HG03045 (cell line): Measurements from ENCODE around the gene QSOX1.
"Not testable (repeated sequence)": the region's sequence is repeated elsewhere in the genome, so short reads cannot be mapped to it uniquely, and the experiment has no call there.

ENCODE experiments used
- ATAC-seq: cut with Tn5 transposase; IDR thresholded peaks from one replicate; pipeline ENCODE4 v1.9.1; 2021; ENCODE audit warnings: mild to moderate bottlenecking, moderate library complexity; ENCODE audit not compliant: unreplicated experiment

The QSOX1 gene, protein sequence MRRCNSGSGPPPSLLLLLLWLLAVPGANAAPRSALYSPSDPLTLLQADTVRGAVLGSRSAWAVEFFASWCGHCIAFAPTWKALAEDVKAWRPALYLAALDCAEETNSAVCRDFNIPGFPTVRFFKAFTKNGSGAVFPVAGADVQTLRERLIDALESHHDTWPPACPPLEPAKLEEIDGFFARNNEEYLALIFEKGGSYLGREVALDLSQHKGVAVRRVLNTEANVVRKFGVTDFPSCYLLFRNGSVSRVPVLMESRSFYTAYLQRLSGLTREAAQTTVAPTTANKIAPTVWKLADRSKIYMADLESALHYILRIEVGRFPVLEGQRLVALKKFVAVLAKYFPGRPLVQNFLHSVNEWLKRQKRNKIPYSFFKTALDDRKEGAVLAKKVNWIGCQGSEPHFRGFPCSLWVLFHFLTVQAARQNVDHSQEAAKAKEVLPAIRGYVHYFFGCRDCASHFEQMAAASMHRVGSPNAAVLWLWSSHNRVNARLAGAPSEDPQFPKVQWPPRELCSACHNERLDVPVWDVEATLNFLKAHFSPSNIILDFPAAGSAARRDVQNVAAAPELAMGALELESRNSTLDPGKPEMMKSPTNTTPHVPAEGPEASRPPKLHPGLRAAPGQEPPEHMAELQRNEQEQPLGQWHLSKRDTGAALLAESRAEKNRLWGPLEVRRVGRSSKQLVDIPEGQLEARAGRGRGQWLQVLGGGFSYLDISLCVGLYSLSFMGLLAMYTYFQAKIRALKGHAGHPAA

GRCh38 chr1:180154325-180155181 is at the start of gene QSOX1:
Gene QSOX1 (plus strand): TSS chr1:180154869. CDS start chr1:180154908, 39 bp downstream.
- ATAC-seq, result peak; percentile 91

- no peak for ATAC-seq
Measured at GRCh38 chr1:180112091-180112490, 42.6 kb upstream of the QSOX1 start.

DNA sequence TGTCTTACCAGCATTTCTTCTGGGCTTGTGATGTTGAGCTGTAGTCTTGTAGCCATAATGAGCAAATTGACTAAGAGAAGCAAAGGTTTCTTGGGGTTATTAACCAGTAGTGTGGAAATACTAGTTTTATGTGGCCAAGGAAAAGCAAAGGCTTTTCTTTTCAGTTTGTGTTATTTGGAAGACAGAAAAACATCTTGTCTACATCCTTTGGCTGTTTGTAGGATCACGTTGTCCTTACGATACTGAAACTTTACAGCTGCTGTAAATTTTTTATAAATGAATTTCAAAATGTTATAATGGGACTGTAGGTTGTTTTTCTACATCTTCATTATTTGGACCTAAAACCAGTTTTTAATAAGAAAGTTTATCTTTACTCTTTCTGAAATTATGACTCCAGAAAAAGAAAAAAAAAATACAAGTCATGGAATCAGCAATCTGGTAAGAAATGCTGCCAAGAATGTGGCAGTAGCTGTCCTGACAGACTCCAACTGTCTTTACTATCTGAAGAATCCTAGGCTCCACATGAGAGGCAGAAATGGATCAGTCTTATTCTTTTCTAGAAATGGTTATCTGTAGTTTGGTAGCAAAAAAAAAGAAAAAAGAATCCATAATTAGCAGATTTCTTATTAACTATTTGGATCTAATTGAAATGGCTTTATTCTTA is 41.6 kb upstream of the QSOX1 start:
- ATAC-seq, result no peak

DNA sequence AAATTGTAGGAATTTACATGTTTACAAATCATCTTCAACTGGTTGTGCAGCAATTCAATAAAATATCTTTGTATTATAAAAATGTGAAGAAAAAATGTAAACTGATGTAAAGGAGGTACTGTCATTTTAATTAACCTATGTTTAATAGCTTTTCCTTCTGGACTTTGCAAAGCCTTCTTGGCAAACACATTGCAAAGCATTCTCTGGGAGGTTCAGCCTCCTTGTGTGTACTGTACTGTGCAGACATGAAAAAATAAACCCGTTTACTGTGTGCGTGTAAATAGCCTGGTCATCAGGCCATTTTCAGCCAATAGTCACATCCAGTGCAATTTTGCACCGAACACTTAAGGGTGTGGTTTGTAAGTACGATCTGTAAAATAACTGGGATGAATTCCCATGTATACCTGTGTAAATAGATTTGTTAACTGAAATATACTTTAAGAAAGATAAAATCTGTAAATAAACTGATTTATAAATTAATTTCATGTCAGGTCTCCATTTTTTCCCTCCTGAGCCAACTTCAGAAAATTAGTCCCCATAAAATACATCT is 40.2 kb upstream of the QSOX1 start:
- no peak for ATAC-seq

GRCh38 chr1:180116964-180117763 is 37.5 kb upstream of the QSOX1 start:
- ATAC-seq, result no peak

DNA sequence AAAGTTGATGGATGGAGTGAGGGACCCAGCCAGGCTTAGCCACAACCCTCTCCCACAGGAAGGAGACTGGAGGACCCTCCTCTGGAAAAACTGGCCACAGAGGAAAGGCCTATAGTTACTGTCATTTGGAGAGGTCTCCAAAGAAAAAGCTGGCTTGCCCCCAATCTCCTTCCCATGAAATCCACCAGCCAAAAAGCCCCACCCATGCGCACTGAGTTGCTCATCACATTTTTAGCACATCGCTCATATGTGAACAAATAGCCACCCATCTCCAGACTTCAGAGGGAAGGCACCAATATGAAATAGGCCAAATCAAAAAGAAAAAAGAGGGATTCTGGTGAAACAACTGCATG is 36.9 kb upstream of the QSOX1 start:
- no peak for ATAC-seq

DNA sequence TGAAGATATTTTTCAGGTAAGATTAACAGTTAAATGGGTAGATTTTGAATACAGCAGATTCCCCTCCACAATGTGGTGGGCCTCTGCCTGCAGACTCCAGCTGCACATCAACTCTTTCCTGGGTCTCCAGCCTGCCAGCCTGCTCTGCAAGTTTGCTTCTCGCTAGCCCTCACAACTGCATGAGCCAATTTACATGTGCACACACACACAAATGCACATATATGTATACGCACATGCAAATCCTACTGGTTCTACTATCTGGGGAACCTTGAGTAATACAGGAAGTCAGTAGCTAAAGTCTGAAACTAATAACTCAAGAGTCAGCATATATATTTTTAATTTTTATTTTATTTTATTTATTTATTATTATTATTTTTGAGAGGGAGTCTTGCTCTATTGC is 34.8 kb upstream of the QSOX1 start:
- no peak for ATAC-seq

- ATAC-seq, result no peak
Measured at GRCh38 chr1:180123463-180123936, 31.2 kb upstream of the QSOX1 start.

DNA sequence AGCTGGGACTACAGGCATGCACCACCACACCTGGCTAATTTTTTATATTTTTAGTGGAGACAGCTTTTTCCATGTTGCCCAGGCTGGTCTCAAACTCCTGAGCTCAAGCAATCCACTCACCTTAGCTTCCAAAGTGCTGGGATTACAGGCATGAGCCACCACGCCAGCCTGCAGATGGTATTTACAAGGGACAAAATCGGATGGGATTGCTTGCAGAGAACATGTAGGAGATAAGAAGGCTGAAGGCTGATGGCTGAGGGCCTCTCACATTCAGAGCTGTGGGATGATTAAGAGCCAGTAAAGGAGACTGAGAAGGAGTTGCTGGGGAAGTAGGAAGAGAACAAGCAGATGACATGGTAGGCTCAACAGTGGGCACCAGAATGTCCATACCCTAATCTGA is 24.0 kb upstream of the QSOX1 start:
- no peak for ATAC-seq

DNA sequence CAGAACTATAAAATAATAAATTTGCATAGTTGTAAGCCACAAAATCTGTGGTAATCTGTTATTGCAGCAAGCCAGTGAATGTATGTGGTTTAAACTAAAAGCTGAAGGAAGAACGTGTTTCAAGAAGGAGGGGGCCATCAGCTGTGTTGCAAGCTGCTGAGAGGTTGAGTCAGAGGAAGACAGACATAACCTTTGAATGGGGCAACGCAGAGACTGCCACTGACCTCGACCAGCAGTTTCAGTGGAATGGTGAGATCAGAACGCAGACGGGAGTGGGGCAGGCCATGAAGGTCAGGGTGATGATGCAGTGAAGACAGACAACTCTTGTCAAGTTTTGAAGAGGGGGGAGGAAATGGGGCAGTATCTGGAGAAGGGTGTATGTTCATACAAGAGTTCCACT is 23.2 kb upstream of the QSOX1 start:
- no peak for ATAC-seq

- no peak for ATAC-seq
Measured at GRCh38 chr1:180133193-180133592, 21.5 kb upstream of the QSOX1 start.

GRCh38 chr1:180133688-180134087 is 21.0 kb upstream of the QSOX1 start:
- ATAC-seq, result not testable (repeated sequence)

DNA sequence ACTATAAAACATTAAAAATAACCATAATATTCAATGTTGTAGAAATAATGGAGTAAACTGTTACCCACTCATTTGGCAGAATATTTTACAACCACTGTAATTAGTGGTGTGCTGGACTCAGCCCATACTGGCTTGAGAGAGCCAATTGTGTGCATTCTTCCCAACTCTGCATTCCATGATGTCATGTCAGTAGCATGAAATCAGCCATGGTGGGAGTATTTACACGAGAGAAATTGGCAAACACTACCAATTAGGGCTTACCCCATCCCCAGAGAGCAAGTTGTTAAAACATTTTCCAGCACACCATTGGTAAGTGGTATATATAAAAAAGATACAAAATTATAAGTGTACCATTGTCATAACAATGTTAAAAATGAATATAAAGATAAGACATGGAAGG is 19.1 kb upstream of the QSOX1 start:
- ATAC-seq, result no peak

- no peak for ATAC-seq
Measured at GRCh38 chr1:180136331-180136967, 18.2 kb upstream of the QSOX1 start.

GRCh38 chr1:180136968-180137356 is 17.7 kb upstream of the QSOX1 start:
- ATAC-seq, result no peak

DNA sequence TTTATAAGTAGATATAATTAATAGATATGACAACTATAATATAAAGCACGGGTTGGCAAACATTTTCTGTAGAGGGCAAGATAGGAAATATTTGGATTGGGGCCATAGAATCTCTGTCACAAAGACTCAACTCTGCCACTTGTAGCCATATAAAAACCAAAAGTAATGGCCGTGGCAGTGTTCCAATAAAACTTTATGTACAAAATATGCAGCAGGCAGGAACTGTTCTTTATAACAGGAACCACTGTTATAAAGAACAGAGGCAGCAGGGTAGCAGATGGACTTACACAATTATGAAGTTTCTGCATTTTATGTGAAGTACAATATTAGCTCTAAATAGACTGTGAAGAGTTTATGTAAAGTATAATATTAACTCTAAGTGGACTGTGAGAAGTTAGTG is 16.9 kb upstream of the QSOX1 start:
- ATAC-seq, result no peak

GRCh38 chr1:180141381-180141934 is 13.2 kb upstream of the QSOX1 start:
- ATAC-seq, result no peak

GRCh38 chr1:180143359-180143758 is 11.3 kb upstream of the QSOX1 start:
- ATAC-seq, result no peak
